GM12891 (cell line): ENCODE data around the gene GRK3.

ENCODE experiments used
- POLR2A ChIP-seq: IDR thresholded peaks from 2 replicates; pipeline ENCODE4 v1.6.1; 2011; ENCODE audit warnings: low read depth, low read length, control low read depth
- TAF1 ChIP-seq: IDR thresholded peaks from 2 replicates; pipeline ENCODE4 v1.6.1; 2011; ENCODE audit warnings: low read depth, low read length, control low read depth

DNA sequence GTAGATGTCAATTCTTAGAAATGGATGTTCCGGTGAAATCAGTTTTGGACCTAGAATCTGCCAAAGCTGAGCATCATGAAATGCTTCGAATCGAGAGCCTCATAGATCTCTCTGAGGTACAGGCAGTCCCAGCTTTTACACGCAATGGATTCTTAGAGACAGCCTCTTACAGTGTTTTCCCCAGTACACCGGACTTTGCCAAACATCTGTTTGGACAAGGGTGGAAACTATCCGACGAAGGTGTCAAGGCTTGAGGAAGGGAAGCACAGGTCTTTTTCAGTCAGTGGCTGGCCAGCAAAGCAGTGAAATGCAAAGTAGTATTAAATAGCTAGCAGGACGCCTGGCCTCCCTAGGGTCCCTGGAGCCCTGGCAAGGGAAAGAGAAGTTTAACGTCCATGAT, 4.9 kb downstream of the GRK3 start:
- TF ChIP-seq TAF1 (no peak), POLR2A (no peak)
